Stimulated activated CD4-positive, alpha-beta T cell treated with anti-CD3 and anti-CD28 coated beads, TNF-alpha, amount 100 ng/mL, for 4 hours (primary cell): ENCODE data around the gene AKAP13.
A peak's percentile ranks its signal among the peaks of the same experiment; 100 is the strongest.

ENCODE experiments used
- DNase-seq, 3 experiments: peaks; one replicate each; pipeline ENCODE4 v3.0.0-alpha.2; 2020; ENCODE audit warnings: low read depth in 3 of 3

Gene AKAP13

DNA sequence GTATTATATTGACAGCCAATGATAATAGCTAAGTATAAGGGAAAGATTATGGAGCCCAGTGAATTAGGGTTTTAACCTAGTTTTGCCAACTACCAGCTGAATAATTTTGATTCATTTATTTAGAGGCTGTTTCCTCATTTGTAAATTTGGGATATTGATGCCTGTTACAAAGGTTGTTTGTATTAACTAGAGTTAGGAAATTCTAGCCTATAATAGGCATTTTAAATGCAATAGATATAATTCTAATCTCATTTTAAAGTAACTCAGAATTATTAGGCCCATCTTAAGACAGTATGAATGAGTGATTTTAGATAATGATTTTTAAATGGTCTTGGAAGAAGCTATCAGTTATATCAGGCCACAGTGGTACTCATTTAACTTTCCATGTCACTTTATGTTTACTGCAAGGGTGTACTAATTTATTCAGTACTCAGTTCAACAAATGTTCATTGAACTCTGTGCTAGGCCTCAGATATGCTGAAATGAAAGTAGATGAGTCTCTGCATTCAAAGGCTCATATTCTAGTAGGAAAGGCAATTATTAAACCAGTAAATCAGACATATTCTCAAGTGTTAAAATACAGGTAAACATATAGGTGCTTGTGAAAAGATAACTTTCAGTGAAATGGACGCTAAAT, 213.5 kb downstream of the AKAP13 start:
- DNase-seq = no peak

DNA sequence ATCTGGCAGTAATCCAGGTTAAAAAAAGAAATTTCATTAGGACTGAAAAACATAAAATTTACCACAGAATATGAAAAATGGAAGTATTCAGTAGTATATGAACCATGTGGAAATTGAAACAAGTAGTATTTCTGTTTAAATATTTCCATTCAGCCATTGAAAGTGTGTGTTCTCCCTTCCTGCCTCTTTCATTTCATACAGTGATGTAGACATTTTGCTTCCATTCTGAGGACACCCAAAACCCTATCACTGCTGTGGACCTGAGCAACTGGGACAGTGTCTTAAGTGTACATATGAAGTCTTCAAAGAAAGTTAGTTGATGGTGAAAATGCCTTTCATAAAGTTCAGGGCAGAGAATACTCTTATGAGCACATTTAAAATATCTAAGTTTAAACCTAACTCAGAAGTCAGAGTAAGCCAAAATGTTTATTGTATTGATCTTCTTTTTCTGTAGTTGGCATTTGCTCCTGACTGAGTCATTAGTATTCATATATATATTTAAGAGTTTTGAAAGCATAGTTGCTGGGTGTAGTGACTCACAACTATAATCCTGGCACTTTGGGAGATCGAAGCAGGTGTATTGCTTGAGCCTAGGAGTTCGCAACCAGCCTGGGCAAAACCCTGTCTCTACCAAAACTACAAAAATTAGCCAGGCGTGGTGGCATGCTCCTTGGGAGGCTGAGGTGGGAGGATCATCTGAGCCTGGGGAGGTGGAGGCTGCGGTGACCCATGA, 215.6 kb downstream of the AKAP13 start:
- no peak for DNase-seq

DNA sequence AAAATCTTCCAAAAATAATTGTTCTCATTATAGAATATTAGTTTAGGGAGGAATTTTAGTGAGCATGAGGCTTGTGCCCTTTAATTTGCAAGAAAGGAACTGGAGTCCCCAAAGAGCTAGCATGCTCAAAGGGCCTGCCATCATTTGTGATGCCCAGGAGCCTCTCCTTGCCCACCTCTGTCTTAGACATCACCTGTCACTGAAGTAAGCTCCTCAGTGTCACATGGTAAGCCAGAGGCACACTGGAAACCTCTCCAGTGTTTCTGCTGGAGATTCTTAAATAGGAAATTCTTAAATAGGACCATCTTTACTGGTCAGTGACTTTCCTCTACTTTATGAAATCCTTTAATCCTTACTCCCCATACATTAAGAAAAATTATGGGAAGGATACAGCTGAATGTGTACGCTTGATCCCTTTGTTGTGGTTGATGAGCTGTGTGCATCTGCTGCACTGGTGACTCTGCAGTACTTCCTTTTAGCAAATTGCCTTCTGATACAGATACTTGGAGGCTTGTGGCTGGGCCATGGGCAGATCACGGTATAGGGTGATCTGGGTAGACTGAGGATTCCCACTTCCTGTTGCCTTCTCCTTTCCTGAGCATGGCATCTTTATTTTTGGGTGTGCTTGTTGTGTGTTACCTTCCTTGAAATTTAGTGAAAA, 216.9 kb downstream of the AKAP13 start:
- no peak for DNase-seq

DNA sequence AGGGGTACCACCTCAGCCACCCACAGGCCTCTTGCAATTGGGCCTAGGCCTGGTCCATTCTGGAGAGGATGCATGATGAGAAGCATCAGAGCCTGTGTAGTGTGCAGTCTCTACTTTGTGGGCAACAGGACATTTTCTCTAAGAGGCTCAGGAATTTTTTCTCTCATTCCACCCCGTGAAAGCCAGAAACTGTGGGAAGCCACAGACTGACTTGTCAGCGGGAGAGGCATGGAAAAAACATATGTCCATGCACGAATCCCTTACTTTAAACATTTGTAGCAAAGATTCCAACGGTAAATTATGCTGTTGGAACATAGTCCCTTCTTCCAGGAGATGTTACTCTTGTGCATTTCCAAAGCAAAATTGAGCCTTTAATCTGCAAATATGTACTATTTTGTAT, 217.8 kb downstream of the AKAP13 start:
- no peak for DNase-seq

DNA sequence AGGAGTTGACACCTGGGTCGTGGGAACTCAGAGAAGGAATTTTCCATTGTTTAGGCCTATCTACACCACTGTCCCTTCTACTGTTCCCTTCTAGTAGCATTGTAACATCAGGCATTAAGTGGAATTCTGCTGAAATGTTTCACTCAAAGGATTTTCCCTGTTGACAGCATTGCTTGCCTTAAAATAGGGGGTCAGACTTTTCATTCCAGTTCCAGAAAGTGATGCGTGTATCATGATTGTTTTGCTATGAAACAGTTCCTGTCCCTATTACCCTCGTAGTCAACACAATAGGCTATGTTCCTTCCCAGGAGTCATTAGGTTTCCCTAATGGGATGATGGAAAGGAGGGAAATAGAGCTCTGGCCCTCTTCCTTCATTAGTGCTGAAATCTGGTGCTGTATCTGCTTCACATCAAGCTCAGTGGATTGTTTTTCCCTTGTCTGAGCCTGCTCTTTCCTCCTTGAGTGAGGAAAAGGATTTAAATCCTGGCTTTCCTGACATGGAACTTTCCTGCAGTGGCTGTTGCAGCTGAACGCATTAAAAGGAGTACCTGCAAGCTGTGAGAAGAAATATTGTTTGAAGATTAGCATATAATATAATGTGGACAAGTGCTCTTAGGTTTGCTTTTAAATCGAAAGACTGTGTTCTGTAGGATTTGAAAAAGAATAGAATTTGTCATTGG, 218.5 kb downstream of the AKAP13 start:
- no peak for DNase-seq

DNA sequence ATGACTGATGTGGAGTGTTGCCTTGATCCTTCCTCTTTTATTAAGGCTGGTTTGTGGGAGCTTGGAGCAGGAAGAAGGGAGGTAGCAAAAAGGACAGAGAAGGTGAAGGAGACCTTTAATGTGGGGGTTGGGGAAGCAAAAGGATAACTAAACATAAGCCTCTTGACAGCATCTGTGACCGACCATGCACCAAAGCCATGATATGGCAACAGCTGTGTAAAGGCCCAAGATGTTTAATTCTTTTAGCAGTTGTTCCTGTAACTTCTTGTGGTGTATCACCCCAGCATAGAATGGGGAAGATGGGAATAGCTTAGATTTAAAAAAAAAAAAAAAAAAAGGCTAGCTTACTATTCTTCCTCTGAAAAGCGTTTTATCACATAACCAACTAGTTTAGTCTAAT, 219.6 kb downstream of the AKAP13 start:
- DNase-seq = no peak

GRCh38 chr15:85603160-85603559, 222.8 kb downstream of the AKAP13 start:
- DNase-seq = no peak

DNA sequence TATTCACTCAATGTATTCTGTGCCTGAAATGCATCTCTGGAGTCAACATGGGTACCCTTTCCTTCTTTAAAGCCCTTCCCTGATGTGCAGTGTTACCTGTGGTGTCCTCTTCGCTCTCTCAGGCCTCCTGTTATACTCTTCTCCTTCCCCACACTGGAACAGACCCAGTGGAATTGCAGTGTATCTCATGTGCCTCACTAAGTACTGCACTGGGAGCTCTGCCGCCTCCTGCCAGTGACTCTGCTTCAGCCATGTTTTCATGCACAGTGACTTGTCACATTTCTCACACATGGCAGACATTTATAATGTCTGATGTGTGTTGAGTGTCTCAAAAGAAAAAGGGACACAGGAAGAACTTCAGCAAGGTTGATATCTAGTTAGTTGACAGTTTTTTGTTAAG, 223.3 kb downstream of the AKAP13 start:
- no peak for DNase-seq

- no peak for DNase-seq
Measured at GRCh38 chr15:85604194-85604593, 223.8 kb downstream of the AKAP13 start.

DNA sequence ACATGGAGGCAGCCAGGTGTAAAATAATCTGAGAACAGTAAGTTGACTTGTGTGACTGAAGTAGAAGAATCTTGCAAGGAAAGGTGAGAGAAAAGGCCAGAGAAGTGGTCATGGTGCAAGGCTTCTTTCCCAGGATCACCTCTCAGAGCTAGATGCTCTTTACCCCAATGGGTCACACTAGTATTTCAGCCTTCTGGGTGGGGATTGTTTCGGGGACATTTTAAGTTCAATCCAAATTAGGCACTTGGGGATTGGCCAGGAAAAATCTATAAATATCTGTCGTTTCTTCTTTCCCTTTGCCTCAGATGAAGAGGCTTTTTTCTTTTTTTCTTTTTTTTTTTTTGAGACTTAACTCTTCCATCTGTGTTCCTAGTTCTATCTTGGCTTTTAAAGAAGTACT, 226.3 kb downstream of the AKAP13 start:
- no peak for DNase-seq

DNA sequence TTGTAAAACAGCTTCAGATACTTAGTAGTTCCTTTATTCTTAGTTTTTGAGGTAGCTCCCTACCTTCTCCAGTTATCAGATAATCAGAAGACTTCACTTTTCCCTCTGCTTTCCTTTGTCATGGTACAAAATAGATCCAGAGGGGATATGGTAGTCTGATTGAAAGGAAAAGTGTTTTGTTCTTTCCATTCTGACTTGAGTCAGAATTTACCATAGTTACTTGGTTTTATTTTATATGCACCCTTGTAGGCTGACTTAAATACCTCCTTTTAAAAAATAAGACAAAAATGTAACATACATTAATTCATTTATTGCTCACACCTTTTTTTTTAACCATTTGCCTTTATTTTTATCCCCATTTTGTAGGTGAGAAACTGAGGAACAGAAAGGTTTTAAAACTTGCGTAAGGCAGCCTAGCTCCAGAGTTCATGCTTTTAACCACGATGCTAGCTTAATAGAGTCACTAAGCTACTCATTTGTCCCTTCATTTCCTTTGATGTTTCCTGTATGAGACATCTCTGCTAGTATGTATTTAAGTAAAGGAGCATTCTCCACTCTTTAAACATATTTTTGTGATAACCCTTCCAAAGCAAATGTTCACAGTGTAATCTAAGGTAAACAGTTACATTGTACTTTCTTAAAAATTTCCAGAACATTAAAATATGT, 226.9 kb downstream of the AKAP13 start:
- DNase-seq = no peak

GRCh38 chr15:85607842-85608241, 227.4 kb downstream of the AKAP13 start:
- DNase-seq = no peak

- DNase-seq = no peak
Measured at GRCh38 chr15:85609492-85609891, 229.1 kb downstream of the AKAP13 start.

DNA sequence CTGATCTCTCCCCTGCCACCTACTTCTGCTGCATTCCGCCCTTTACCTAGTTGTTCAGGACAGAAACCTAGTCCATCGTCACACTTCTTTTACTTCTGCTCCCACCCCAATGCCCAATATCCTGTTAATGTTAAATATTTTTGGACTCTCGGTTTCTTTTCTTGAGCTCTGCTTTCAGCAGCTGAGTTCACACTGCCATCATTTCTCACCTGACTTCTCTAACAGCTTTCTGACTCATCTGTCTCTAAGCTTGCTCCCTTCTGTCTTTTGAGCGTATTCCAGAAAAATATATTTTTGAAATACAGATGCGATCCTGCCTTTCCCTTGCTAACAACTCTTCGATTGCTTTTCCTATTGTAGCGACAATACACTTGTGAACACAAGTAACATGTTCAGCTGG, 231.0 kb downstream of the AKAP13 start:
- DNase-seq = no peak

- DNase-seq = no peak
Measured at GRCh38 chr15:85614059-85614458, 233.7 kb downstream of the AKAP13 start.

DNA sequence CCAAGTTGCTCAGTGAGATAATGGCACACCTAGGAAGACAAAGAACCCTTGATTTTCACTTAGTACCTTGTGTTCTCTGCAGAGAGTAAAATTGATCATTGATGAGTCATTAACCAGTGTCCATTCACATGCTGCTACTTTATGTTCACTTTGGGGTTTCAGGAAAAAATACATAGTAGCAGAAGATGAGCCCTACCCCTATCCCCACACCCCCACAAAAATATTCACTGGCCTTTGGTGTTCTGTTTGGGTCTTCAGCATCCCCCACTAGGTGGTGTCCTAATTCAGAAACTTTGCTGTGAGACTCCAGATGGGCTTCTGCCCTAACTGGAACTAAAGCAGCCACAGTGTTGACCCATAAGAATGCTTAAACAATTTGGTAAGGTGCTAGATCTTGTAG, 235.5 kb downstream of the AKAP13 start:
- DNase-seq = no peak

DNA sequence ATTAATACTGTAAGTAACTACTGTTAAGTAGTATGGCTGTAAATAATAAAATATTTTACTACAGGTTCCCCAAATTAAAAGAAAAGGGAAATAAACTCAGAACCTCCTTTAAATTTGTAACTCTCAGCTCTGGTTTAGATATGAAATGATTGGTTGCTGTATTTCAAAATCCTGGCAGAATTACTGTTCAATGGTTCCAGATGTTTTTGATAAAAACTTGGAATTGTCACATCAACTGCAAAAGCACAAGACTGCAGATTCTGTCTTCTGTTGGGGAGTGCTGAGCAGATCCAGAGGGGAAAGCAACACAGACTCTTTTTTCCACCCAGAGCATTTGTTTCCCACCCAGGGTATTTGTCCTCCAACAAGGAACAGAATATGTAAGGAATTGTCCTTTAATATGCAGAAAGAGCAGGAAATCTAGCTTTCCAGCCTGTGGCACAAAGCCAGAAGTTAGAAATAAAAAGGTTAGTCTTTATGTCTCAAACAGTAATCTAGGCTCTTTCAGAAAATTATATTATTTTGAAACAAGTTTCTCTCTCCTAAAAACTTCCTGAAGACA, 236.2 kb downstream of the AKAP13 start:
- DNase-seq = no peak

- DNase-seq = no peak
Measured at GRCh38 chr15:85618228-85618505, 237.8 kb downstream of the AKAP13 start.

DNA sequence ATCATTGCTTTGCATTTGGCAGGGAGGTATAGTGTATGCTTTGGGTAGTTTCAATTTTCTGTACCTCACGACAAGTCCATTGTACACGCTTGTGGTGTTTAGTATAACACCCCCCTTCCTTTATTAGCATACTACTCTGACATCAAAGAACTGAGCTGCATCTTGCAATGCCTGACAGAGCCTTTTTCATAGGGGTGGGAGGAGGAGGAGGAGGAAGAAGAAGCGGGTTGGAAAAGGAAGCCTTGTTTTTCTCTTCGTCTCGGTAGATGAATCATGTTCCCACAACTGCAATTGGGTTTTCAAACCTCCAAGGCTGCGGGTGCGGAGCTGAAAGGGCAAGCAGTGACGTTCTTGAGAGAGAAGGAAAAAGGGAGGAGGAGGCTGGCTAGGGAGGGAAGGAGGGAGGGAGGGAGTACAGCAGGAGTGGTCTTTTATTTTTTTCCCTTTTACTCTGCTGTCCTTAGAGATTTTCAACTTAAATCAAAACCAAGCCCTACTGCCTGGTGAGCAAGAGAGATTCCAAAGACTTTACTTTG, 238.6 kb downstream of the AKAP13 start:
- peak; percentile 25 to 44 (median 43) for DNase-seq

DNA sequence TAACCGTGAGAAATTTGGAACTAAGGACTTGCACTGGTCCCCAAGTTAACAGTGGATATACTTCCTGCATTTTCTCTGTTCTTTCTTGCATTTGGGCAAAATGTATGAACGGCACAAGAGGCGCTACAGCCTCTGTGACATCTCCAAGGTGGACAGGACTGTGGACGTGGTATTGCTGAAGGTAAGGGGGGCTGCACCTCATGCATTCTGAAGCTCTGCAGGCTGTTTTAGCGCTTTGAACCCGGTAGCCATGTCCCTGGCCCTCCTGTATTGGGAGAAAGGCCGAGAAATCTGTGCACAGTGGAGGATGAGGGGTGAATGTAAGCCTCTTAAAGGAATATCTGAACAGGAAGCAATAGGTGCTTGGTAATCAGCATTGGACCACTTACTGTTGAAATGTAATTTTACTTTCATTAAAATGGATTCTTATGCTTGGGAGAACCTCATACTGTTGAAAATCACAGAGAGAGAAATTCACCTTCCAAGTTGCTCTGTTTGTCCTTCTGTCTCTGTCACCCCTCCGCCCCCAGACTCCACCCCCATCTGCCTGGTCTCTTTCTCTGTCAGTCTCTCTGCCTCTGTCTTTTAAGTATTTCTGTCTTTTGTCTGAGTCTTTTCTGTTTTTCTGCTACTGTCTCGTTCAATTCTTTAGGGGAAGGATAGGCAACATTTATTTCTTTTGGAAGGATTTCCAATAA, 239.7 kb downstream of the AKAP13 start:
- no peak for DNase-seq

DNA sequence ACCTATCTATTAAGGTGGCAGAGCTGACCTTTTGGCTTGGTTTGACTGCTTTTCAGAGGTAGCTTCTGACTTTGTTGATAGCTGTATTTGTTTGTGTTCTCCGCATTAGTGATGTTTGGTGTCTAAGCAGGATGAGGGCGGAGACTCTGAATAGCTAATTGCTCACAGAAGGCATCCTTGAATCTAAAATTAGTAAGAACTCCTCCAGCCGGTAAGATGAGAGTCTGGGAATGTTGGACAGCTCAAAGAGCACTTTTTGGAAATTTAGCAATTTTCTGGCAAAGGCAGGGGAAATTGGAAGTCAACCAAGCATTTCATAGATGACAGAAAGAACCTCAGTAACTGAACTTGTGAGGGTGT, 240.3 kb downstream of the AKAP13 start:
- no peak for DNase-seq
